ENCODE results near the gene CYP4F12.

CYP4F12 gene

DNA sequence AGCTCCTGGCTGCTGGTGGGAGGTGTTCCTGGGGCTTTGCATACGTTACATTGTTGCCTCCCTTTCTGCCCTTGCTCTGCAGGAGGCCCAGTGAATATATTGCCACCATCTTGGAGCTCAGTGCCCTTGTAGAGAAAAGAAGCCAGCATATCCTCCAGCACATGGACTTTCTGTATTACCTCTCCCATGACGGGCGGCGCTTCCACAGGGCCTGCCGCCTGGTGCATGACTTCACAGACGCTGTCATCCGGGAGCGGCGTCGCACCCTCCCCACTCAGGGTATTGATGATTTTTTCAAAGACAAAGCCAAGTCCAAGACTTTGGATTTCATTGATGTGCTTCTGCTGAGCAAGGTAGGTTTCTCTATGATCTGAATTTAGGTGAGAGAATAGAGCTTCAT, 10.5 kb downstream of the CYP4F12 start:
- TF ChIP-seq, protein P1, sequence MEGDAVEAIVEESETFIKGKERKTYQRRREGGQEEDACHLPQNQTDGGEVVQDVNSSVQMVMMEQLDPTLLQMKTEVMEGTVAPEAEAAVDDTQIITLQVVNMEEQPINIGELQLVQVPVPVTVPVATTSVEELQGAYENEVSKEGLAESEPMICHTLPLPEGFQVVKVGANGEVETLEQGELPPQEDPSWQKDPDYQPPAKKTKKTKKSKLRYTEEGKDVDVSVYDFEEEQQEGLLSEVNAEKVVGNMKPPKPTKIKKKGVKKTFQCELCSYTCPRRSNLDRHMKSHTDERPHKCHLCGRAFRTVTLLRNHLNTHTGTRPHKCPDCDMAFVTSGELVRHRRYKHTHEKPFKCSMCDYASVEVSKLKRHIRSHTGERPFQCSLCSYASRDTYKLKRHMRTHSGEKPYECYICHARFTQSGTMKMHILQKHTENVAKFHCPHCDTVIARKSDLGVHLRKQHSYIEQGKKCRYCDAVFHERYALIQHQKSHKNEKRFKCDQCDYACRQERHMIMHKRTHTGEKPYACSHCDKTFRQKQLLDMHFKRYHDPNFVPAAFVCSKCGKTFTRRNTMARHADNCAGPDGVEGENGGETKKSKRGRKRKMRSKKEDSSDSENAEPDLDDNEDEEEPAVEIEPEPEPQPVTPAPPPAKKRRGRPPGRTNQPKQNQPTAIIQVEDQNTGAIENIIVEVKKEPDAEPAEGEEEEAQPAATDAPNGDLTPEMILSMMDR (IDR thresholded peaks at IDR 0.05; ENCODE audit: extremely low read depth, missing control alignments) = no peak
- DNase-seq (ENCODE audit: low spot score) = no peak

DNA sequence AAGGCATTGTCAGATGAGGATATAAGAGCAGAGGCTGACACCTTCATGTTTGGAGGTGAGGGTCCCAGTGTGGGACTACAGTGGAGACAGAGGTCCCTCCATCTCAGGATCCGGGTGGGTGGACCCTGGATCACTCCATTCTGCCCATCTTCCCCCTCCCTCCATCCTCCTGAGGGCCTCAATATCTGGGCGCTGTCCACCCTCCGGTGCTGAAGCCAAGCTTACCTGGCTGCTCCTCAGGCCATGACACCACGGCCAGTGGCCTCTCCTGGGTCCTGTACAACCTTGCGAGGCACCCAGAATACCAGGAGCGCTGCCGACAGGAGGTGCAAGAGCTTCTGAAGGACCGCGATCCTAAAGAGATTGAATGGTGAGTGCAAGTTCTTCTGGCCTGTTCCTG, 11.9 kb downstream of the CYP4F12 start:
- DNase-seq (ENCODE audit: low spot score) = no peak
- TF ChIP-seq, protein P1 (IDR thresholded peaks at IDR 0.05; ENCODE audit: extremely low read depth, missing control alignments) = no peak

DNA sequence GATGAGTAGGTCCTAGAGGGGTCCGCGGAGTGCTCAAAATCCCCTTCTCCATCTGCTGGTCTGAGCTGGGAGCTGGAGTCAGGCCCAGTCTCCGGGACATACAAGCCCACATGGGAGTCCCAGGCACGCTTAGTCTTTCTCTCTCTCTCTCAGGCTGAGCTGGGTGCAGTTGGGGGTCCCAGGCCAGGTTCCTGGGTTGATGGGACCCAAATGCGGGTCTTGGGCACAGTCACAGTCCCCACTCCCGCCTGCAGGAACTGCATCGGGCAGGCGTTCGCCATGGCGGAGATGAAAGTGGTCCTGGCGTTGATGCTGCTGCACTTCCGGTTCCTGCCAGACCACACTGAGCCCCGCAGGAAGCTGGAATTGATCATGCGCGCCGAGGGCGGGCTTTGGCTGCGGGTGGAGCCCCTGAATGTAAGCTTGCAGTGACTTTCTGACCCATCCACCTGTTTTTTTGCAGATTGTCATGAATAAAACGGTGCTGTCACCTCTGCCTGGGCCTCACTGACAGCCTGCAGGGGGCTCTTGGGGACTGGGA, 23.8 kb downstream of the CYP4F12 start:
- TF ChIP-seq, protein P1 (IDR thresholded peaks at IDR 0.05; ENCODE audit: extremely low read depth, missing control alignments) = no peak
- DNase-seq (ENCODE audit: low spot score) = no peak

DNA sequence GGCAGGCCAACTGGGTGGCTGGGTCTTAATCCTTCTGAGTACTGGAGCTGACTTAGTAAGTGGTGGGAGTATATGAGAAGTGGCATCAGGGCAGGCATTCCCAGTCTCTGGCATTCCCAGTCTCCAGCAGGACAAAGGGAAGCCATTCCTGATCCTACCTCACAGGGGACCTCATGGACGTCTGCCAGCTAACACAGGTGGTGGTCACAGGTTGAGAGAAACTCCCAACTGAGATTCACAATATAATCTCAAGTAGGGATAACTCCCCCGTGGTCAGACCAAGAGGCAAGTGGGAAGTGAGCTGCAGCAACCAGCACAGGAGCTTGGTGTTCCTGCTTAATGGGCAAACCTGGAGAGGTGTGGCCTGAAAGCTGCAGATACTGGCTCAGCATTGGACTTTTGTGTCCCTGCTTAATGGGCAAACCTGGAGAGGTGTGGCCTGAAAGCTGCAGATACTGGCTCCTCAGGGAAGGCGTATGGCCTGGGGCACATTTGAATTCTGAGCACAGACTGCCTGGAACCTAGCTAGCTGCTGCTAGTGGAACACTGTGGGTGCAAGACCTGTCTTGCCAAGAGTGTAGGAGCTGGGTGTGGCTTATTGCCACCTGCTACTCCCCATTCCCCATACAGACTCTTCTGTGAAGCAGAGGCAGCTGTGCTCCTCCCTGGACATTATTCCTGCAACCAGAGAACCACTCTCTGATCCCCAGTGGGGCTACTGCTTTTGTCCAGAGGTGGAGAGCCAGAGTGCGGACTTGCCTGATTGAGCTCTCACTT, 29.1 kb downstream of the CYP4F12 start:
- TF ChIP-seq, protein P1 (IDR thresholded peaks at IDR 0.05; ENCODE audit: extremely low read depth, missing control alignments) = no peak
- DNase-seq (ENCODE audit: low spot score) = no peak

DNA sequence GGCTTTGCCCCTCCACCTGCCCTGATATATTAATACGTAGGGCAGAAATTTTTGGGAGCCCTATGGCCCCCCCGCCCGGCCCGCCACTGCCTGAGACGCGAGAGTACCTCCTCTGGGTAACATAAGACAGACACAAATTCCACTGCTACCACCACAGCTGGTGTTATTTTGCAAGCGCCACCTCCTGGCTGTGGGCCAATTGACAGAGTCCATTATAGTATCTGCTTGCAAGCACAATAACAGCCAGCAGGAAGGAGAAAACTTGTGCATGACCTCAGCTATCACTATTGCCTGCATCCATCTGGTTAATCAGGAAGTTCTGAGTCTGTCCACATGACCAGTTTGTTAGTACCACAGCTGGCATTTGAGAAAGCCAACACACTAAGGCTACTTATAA, 29.6 kb downstream of the CYP4F12 start:
- TF ChIP-seq, protein P1 (IDR thresholded peaks at IDR 0.05; ENCODE audit: extremely low read depth, missing control alignments) = peak; percentile 11
- DNase-seq (ENCODE audit: low spot score) = no peak

DNA sequence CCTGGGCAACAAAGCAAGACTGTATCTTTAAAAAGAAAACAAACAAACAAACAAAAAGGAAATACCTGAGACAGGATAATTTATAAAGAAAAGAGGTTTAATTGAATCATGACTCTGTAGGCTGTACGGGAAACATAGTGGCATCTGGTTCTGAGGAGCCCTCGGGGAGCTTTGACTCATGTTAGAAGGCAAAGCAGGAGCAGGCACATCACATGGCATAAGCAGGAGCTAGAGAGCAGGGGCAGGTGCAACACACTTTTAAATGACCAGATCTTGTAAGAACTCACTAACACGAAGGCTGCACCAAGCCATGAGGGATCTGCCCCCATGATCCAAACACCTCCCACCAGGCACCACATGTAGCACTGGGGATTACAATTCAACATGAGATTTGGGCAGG, 41.8 kb downstream of the CYP4F12 start:
- TF ChIP-seq, protein P1 (IDR thresholded peaks at IDR 0.05; ENCODE audit: extremely low read depth, missing control alignments) = no peak
- no peak for DNase-seq (ENCODE audit: low spot score)

DNA sequence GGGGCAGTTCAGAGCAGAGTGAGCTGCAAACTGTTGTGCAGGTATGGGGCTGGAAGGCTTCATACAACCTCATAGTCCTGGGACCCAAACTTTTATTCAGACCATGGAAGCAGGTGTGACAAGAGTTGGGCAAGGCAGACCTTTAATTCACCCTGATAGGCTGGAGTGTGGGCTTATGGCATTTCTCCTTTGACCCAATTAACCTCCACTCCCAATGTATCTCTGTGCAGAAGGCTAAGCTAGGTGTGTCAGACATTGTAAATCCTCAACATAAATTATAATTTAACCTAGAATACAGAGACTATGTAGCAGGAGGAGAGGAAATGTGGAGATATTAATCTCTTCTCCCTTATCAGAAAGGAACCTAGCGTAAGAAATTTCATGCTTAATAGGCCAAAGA, 42.8 kb downstream of the CYP4F12 start:
- DNase-seq (ENCODE audit: low spot score) = no peak
- TF ChIP-seq, protein P1 (IDR thresholded peaks at IDR 0.05; ENCODE audit: extremely low read depth, missing control alignments) = no peak

Measured in GM20000 (cell line).